Activated naive CD8-positive, alpha-beta T cell treated with anti-CD3 and anti-CD28 coated beads, Interleukin-2, amount 10 ng/mL, durations not matched to agents 7 days and 5 days (primary cell): Measurements from ENCODE around the gene EPM2AIP1. TPM values are rescaled to one million over a fixed set of nuclear protein-coding genes. Genes with fewer than 3 reads are reported as not detected.
"Not testable (repeated sequence)": the region's sequence is repeated elsewhere in the genome, so short reads cannot be mapped to it uniquely, and the experiment has no call there.

Experiments used
- ATAC-seq: fragments of 150-1000 bp; cut with Tn5 transposase; one replicate; pipeline ENCODE4 v1.10.0; 2021; ENCODE audit warnings: low read depth, moderate library complexity
- POLR2A ChIA-PET: fragments of 350-600 bp; sonication (Branson Sonifier 250); formaldehyde crosslinking; loops from one replicate; lab custom pipeline; 2021; ENCODE audit warnings: antibody characterized with exemption; lab: Charles Lee
- DNase-seq: peaks from one replicate; pipeline ENCODE4 v3.0.0; 2021
- H3K27ac Mint-ChIP-seq: one replicate; pipeline ENCODE4 v1.8.0; 2022; ENCODE audit warnings: mild to moderate bottlenecking, mixed read lengths
- H3K27me3 Mint-ChIP-seq: one replicate; pipeline ENCODE4 v1.8.0; 2022; ENCODE audit warnings: mild to moderate bottlenecking, moderate library complexity, mixed read lengths
- H3K36me3 Mint-ChIP-seq: one replicate; pipeline ENCODE4 v1.8.0; 2021; ENCODE audit warnings: mild to moderate bottlenecking, mixed read lengths
- H3K4me1 Mint-ChIP-seq: one replicate; pipeline ENCODE4 v1.8.0; 2021; ENCODE audit warnings: mixed read lengths
- H3K4me3 Mint-ChIP-seq: one replicate; pipeline ENCODE4 v1.8.0; 2022; ENCODE audit warnings: mild to moderate bottlenecking, moderate library complexity, mixed read lengths
- H3K9me3 Mint-ChIP-seq: one replicate; pipeline ENCODE4 v1.8.0; 2021; ENCODE audit warnings: mixed read lengths
- total RNA-seq, 2 experiments: library from RNA; stranded (reverse); gene quantifications; one replicate each; pipeline ENCODE4 v1.2.3, GENCODE V29; 2021

EPM2AIP1 gene
- total RNA-seq = 10 to 100 TPM; 26.8 to 28.6 TPM

DNA sequence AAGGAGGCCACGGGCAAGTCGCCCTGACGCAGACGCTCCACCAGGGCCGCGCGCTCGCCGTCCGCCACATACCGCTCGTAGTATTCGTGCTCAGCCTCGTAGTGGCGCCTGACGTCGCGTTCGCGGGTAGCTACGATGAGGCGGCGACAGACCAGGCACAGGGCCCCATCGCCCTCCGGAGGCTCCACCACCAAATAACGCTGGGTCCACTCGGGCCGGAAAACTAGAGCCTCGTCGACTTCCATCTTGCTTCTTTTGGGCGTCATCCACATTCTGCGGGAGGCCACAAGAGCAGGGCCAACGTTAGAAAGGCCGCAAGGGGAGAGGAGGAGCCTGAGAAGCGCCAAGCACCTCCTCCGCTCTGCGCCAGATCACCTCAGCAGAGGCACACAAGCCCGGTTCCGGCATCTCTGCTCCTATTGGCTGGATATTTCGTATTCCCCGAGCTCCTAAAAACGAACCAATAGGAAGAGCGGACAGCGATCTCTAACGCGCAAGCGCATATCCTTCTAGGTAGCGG, at the start of gene EPM2AIP1:
Gene EPM2AIP1, minus strand, starts transcription at position 326 of the 520 bp plus-strand sequence. Its CDS starts 54 bp downstream, at position 272.
- peak; percentile 86 for DNase-seq

GRCh38 chr3:37042712-37043111, 49.8 kb upstream of the EPM2AIP1 start:
- not testable (repeated sequence) for H3K4me1 Mint-ChIP-seq, H3K27ac Mint-ChIP-seq
- H3K36me3 Mint-ChIP-seq = peaks cover 31% of the 10 kb centered on the region

More for the DNA sequence above, at the start of gene EPM2AIP1:
- Mint-ChIP-seq H3K9me3 (no peaks in the 10 kb centered on the region), H3K27ac (no peak within 1 kb of the TSS), H3K4me3 (no peak within 1 kb of the TSS), H3K36me3 (peaks cover 36% of the 10 kb centered on the region), H3K27me3 (no peaks in the 10 kb centered on the region), H3K4me1 (peaks cover 43% of the 10 kb centered on the region)
- peak; percentile 90 for ATAC-seq
- POLR2A ChIA-PET = interaction anchor here (0.6 to 2.6 kb wide), 19 partner anchors 10 to 252 kb away, joined by 3 to 10 read pairs (median 4); no protein-coding TSS in a partner anchor

DNA sequence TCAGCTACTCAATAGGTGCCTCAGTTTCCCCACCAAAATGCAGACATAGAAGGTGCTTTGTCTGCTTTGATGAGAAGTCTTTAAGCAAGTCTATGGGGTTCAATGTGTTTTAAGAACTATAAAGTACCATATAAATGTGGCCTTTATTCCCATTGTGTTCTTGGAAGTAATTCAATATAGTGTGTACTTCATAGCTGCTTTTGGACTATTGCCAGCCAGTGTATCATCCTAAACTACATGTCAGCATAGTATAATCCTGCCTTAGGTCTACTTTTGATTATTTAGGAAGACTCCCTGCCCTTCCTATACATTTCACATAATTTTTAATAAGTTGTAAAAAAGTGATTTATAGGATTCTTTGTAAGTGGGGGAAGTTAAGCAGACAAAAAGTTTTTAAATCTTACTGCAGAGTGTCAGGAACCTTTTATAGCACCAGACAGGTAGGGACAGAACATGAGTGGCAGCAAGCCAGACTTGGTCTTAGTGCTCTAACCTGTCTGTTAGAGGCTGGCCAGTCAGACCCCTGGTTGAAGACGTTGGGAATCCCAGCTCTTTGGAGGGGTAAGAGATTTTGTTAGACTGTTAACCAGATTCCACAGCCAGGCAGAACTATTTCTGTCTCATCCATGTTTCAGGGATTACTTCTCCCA, 48.7 kb upstream of the EPM2AIP1 start:
- Mint-ChIP-seq H3K27ac (no peak overlapping the region), H3K27me3 (no peaks in the 10 kb centered on the region), H3K4me1 (no peaks in the 10 kb centered on the region), H3K4me3 (no peak overlapping the region), H3K36me3 (peaks cover 27% of the 10 kb centered on the region), H3K9me3 (no peaks in the 10 kb centered on the region)
- POLR2A ChIA-PET = no interaction called here
- ATAC-seq (no peak), DNase-seq (no peak)

More at GRCh38 chr3:37042712-37043111, 49.8 kb upstream of the EPM2AIP1 start:
- ATAC-seq, H3K4me3 Mint-ChIP-seq, POLR2A ChIA-PET, H3K9me3 Mint-ChIP-seq, DNase-seq, H3K27me3 Mint-ChIP-seq: not testable (repeated sequence)

DNA sequence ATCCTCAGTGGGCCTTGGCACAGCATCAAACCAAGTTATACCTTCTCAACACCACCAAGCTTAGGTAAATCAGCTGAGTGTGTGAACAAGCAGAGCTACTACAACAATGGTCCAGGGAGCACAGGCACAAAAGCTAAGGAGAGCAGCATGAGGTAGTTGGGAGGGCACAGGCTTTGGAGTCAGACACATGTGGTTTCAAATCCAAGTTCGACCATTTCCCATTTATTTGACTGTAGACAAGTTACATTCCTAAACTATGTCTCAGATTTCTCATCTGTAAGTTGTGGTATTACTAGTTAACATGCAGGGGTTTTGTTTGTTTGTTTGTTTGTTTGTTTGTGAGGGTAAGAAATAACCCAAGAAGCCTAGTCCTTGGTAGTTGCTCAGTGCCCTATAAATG, 47.3 kb upstream of the EPM2AIP1 start:
- POLR2A ChIA-PET = interaction anchor here (0.6 kb wide), 1 partner anchor 267 kb away, joined by 4 read pairs; no protein-coding TSS in a partner anchor
- Mint-ChIP-seq H3K27ac (no peak overlapping the region), H3K4me3 (no peak overlapping the region), H3K36me3 (peaks cover 36% of the 10 kb centered on the region), H3K4me1 (no peaks in the 10 kb centered on the region), H3K27me3 (no peaks in the 10 kb centered on the region), H3K9me3 (no peaks in the 10 kb centered on the region)
- DNase-seq (no peak), ATAC-seq (no peak)

GRCh38 chr3:37039161-37039846, 46.4 kb upstream of the EPM2AIP1 start:
- POLR2A ChIA-PET = no interaction called here
- Mint-ChIP-seq H3K27me3 (no peaks in the 10 kb centered on the region), H3K36me3 (peaks cover 42% of the 10 kb centered on the region), H3K4me3 (no peak overlapping the region), H3K9me3 (no peaks in the 10 kb centered on the region), H3K4me1 (no peaks in the 10 kb centered on the region), H3K27ac (no peak overlapping the region)
- ATAC-seq (no peak), DNase-seq (no peak)

- Mint-ChIP-seq H3K27me3 (no peaks in the 10 kb centered on the region), H3K4me3 (no peak overlapping the region), H3K4me1 (no peaks in the 10 kb centered on the region), H3K9me3 (no peaks in the 10 kb centered on the region), H3K27ac (no peak overlapping the region), H3K36me3 (peaks cover 48% of the 10 kb centered on the region)
- no peak for ATAC-seq
- DNase-seq = no peak
- POLR2A ChIA-PET = no interaction called here
These were observed 44.4 kb upstream of the EPM2AIP1 start for GRCh38 chr3:37037352-37037751.

- Mint-ChIP-seq H3K4me1 (peaks cover 3% of the 10 kb centered on the region), H3K27me3 (no peaks in the 10 kb centered on the region), H3K4me3 (no peak overlapping the region), H3K27ac (no peak overlapping the region), H3K9me3 (no peaks in the 10 kb centered on the region), H3K36me3 (peaks cover 51% of the 10 kb centered on the region)
- DNase-seq (no peak), ATAC-seq (no peak)
- POLR2A ChIA-PET = no interaction called here
These were observed 40.0 kb upstream of the EPM2AIP1 start for GRCh38 chr3:37032961-37033360.

GRCh38 chr3:37031096-37031682, 38.3 kb upstream of the EPM2AIP1 start:
- no peaks in the 10 kb centered on the region for H3K27me3 Mint-ChIP-seq
- H3K9me3 Mint-ChIP-seq = no peaks in the 10 kb centered on the region
- no peak for ATAC-seq
- no peak overlapping the region for H3K27ac Mint-ChIP-seq
- POLR2A ChIA-PET = interaction anchor here (0.6 kb wide), 1 partner anchor 28 kb away, joined by 6 read pairs; no protein-coding TSS in a partner anchor
- H3K36me3 Mint-ChIP-seq = peaks cover 52% of the 10 kb centered on the region
- DNase-seq = no peak
- H3K4me1 Mint-ChIP-seq = peaks cover 3% of the 10 kb centered on the region
- H3K4me3 Mint-ChIP-seq = no peak overlapping the region

DNA sequence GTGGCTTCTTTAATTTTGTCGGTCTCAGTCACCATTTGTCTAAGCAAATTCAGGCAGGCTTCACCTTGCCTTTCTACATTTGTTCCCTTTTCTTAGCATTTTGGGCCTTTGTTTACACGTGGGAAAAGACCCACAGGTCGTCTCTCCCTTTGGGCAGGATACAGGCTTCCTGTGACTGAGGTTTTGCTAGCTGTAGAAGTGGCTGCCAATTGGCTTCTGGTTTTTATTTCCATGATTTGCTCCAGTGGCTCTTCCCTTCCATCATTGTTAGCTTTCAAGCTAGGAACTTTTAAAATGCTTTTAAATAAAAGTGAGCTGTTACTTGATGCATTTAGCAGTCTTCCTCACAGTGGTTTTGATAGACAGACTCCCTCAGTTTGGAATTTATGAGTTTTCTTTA, 37.7 kb upstream of the EPM2AIP1 start:
- Mint-ChIP-seq H3K4me1 (peaks cover 3% of the 10 kb centered on the region), H3K36me3 (peaks cover 49% of the 10 kb centered on the region), H3K9me3 (no peaks in the 10 kb centered on the region), H3K27ac (no peak overlapping the region), H3K4me3 (no peak overlapping the region), H3K27me3 (no peaks in the 10 kb centered on the region)
- POLR2A ChIA-PET = no interaction called here
- ATAC-seq (no peak), DNase-seq (no peak)

- ATAC-seq (no peak), DNase-seq (no peak)
- H3K4me3 Mint-ChIP-seq = no peak overlapping the region
- POLR2A ChIA-PET = no interaction called here
- no peaks in the 10 kb centered on the region for H3K27me3 Mint-ChIP-seq
- peaks cover 7% of the 10 kb centered on the region for H3K4me1 Mint-ChIP-seq
- no peaks in the 10 kb centered on the region for H3K9me3 Mint-ChIP-seq
- no peak overlapping the region for H3K27ac Mint-ChIP-seq
- H3K36me3 Mint-ChIP-seq = peaks cover 44% of the 10 kb centered on the region
These were observed 36.7 kb upstream of the EPM2AIP1 start for GRCh38 chr3:37029516-37030163.

GRCh38 chr3:37029111-37029510, 36.2 kb upstream of the EPM2AIP1 start:
- Mint-ChIP-seq H3K4me3 (no peak overlapping the region), H3K27me3 (no peaks in the 10 kb centered on the region)
- POLR2A ChIA-PET = no interaction called here

DNA sequence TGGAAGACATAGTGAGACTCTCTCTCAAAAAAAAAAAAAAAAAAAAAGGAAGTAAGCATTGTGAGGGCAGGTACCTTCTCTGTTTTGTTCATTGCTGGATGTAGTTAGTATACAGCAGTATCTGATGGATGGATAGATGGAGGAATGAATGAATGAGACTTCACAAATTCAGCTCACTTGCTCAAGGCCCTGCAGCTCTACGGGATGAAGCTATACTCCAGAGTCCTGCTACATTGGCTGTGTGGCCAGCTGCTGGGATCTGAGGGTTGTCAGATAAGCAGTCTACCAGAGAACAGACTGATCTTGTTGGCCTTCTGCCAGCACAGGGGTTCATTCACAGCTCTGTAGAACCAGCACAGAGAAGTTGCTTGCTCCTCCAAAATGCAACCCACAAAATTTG, 35.4 kb upstream of the EPM2AIP1 start:
- DNase-seq (no peak), ATAC-seq (no peak)
- peaks cover 45% of the 10 kb centered on the region for H3K36me3 Mint-ChIP-seq
- no peak overlapping the region for H3K4me3 Mint-ChIP-seq
- H3K27ac Mint-ChIP-seq = no peak overlapping the region
- H3K9me3 Mint-ChIP-seq = no peaks in the 10 kb centered on the region
- POLR2A ChIA-PET = no interaction called here
- H3K27me3 Mint-ChIP-seq = no peaks in the 10 kb centered on the region
- peaks cover 12% of the 10 kb centered on the region for H3K4me1 Mint-ChIP-seq

More at GRCh38 chr3:37029111-37029510, 36.2 kb upstream of the EPM2AIP1 start:
- ATAC-seq (no peak), DNase-seq (no peak)
- Mint-ChIP-seq H3K9me3 (no peaks in the 10 kb centered on the region), H3K4me1 (peaks cover 12% of the 10 kb centered on the region), H3K36me3 (peaks cover 43% of the 10 kb centered on the region), H3K27ac (no peak overlapping the region)

DNA sequence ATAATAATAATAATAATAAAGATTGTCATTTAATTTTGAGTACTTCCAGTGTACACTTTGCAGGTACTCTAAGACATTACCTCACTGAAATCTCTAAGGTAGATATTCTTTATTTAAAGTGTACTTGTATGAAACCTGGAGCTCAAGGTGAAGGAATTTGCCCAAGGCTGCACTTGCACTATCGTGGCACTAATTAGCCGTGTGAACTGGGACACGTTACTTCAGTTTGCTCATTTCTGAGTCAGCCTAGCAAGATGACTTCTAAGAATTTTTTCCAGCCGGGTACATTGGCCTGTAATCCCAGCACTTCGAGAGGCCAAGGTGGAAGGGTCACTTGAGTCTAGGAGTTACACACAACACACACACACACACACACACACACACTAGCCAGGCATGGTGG, 33.9 kb upstream of the EPM2AIP1 start:
- no peak for ATAC-seq
- POLR2A ChIA-PET = no interaction called here
- no peak for DNase-seq
- Mint-ChIP-seq H3K27me3 (no peaks in the 10 kb centered on the region), H3K9me3 (no peaks in the 10 kb centered on the region), H3K4me1 (peaks cover 11% of the 10 kb centered on the region), H3K36me3 (peaks cover 49% of the 10 kb centered on the region), H3K4me3 (no peak overlapping the region), H3K27ac (no peak overlapping the region)
